Fibroblast of lung (primary cell): ENCODE data around the gene IMMP2L.

ENCODE experiments used
- EZH2 ChIP-seq: IDR thresholded peaks from 2 replicates; pipeline ENCODE4 v1.5.1; 2012; ENCODE audit warnings: low read length, control low read depth, mild to moderate bottlenecking; ENCODE audit errors: missing control alignments
- TF ChIP-seq, protein P1 (sequence below), 2 donors: IDR thresholded peaks in 1 of 2; conservative IDR thresholded peaks in 1 of 2; 1 replicate in 1 of 2; 2 replicates in 1 of 2; pipeline ENCODE4 v1.5.1; 2011 to 2012; ENCODE audit warnings: low read length in 2 of 2, control low read depth in 1 of 2, inconsistent platforms in 1 of 2, low read depth in 1 of 2, mild to moderate bottlenecking in 1 of 2

DNA sequence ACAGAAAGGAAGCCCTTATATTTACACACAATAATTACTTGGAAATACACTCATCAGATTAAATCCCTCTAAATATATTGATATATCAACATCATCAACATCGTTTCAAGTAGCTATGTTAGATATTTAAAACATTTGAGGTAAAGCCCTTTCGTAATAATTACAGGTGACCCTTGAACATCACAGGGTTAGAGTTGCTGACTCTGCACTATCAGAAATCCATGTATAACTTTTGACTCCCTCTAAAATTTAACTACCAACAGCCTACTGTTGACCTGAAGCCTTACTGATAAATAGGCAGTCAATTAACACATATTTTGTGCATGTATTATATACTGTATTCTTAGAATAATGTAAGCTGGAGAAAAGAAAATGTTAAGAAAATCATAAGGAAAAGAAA, 505.9 kb downstream of the IMMP2L start:
- TF ChIP-seq, protein P1, sequence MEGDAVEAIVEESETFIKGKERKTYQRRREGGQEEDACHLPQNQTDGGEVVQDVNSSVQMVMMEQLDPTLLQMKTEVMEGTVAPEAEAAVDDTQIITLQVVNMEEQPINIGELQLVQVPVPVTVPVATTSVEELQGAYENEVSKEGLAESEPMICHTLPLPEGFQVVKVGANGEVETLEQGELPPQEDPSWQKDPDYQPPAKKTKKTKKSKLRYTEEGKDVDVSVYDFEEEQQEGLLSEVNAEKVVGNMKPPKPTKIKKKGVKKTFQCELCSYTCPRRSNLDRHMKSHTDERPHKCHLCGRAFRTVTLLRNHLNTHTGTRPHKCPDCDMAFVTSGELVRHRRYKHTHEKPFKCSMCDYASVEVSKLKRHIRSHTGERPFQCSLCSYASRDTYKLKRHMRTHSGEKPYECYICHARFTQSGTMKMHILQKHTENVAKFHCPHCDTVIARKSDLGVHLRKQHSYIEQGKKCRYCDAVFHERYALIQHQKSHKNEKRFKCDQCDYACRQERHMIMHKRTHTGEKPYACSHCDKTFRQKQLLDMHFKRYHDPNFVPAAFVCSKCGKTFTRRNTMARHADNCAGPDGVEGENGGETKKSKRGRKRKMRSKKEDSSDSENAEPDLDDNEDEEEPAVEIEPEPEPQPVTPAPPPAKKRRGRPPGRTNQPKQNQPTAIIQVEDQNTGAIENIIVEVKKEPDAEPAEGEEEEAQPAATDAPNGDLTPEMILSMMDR (conservative IDR thresholded peaks at IDR 0.05 in 1 of 2, IDR thresholded peaks at IDR 0.05 in 1 of 2; ENCODE audit: low read depth in 1 of 2, low read length in 2 of 2) = no peak
- no peak for TF ChIP-seq EZH2
